GM23338 (cell line): ENCODE measurements around the gene DTX4.

Source experiments
- CREB1 ChIP-seq: fragments of 250-450 bp; sonication (Bioruptor Pico); IDR thresholded peaks from 2 replicates; pipeline ENCODE4 v1.5.0; 2020; ENCODE audit warnings: low read depth, mild to moderate bottlenecking, moderate library complexity
- CTCF ChIP-seq, 2 experiments: fragments of 200-600 bp in 1 of 2; sonication (generic) in 1 of 2; conservative IDR thresholded peaks; 2 replicates each; pipeline versions ENCODE4 v1.5.1 to v1.6.1; 2016 to 2017; ENCODE audit warnings: antibody characterized with exemption in 2 of 2, low read depth in 2 of 2, mild to moderate bottlenecking in 2 of 2, moderate library complexity in 1 of 2
- ETS1 ChIP-seq: IDR thresholded peaks from 2 replicates; pipeline ENCODE4 v1.6.1; 2016; ENCODE audit warnings: antibody characterized with exemption
- EZH2 ChIP-seq: fragments of 200-600 bp; sonication (generic); IDR thresholded peaks from one replicate; pipeline ENCODE4 v1.8.0; 2017; ENCODE audit warnings: antibody characterized with exemption, mild to moderate bottlenecking, low read depth; ENCODE audit not compliant: unreplicated experiment
- EZH2phosphoT487 ChIP-seq: fragments of 200-600 bp; sonication (generic); IDR thresholded peaks from one replicate; pipeline ENCODE4 v1.8.1; 2018; ENCODE audit warnings: antibody characterized with exemption; ENCODE audit not compliant: unreplicated experiment
- JUNB ChIP-seq: IDR thresholded peaks from one replicate; pipeline ENCODE4 v1.6.1; 2016; ENCODE audit warnings: antibody characterized with exemption; ENCODE audit not compliant: unreplicated experiment
- NANOG ChIP-seq: IDR thresholded peaks from 2 replicates; pipeline ENCODE4 v1.6.1; 2016; ENCODE audit warnings: antibody characterized with exemption, borderline replicate concordance
- POLR2AphosphoS5 ChIP-seq: IDR thresholded peaks from 2 replicates; pipeline ENCODE4 v1.6.1; 2016; ENCODE audit warnings: antibody characterized with exemption, low read depth
- STAT1 ChIP-seq: IDR thresholded peaks from one replicate; pipeline ENCODE4 v1.6.1; 2016; ENCODE audit warnings: antibody characterized with exemption; ENCODE audit not compliant: unreplicated experiment
- ZNF114 ChIP-seq: fragments of 250-450 bp; sonication (Bioruptor Pico); IDR thresholded peaks from 2 replicates; pipeline ENCODE4 v1.5.0; 2020; ENCODE audit warnings: mild to moderate bottlenecking, moderate library complexity
- ZNF331 ChIP-seq: fragments of 250-450 bp; sonication (Bioruptor Pico); IDR thresholded peaks from 2 replicates; pipeline ENCODE4 v1.5.0; 2020; ENCODE audit warnings: low read depth, mild to moderate bottlenecking, moderate library complexity
- ZNF462 ChIP-seq: fragments of 250-450 bp; sonication (Bioruptor Pico); IDR thresholded peaks from 2 replicates; pipeline ENCODE4 v1.5.0; 2020; ENCODE audit warnings: mild to moderate bottlenecking, moderate library complexity
- TF ChIP-seq, protein P1 (sequence below): IDR thresholded peaks from one replicate; pipeline ENCODE4 v1.6.1; 2018; ENCODE audit warnings: antibody characterized with exemption; ENCODE audit not compliant: unreplicated experiment

GRCh38 chr11:59226396-59226795, 54.5 kb downstream of the DTX4 start:
- TF ChIP-seq CTCF (conservative IDR thresholded peaks at IDR 0.05; ENCODE audit: low read depth in 2 of 2) (no peak), POLR2AphosphoS5 (no peak), NANOG (no peak), EZH2 (no peak), EZH2phosphoT487 (no peak), CREB1 (no peak), ZNF331 (CRISPR knock-in tag) (no peak), ETS1 (no peak), JUNB (no peak), ZNF114 (CRISPR knock-in tag) (no peak), STAT1 (no peak), ZNF462 (CRISPR knock-in tag) (no peak)
- TF ChIP-seq, protein P1, sequence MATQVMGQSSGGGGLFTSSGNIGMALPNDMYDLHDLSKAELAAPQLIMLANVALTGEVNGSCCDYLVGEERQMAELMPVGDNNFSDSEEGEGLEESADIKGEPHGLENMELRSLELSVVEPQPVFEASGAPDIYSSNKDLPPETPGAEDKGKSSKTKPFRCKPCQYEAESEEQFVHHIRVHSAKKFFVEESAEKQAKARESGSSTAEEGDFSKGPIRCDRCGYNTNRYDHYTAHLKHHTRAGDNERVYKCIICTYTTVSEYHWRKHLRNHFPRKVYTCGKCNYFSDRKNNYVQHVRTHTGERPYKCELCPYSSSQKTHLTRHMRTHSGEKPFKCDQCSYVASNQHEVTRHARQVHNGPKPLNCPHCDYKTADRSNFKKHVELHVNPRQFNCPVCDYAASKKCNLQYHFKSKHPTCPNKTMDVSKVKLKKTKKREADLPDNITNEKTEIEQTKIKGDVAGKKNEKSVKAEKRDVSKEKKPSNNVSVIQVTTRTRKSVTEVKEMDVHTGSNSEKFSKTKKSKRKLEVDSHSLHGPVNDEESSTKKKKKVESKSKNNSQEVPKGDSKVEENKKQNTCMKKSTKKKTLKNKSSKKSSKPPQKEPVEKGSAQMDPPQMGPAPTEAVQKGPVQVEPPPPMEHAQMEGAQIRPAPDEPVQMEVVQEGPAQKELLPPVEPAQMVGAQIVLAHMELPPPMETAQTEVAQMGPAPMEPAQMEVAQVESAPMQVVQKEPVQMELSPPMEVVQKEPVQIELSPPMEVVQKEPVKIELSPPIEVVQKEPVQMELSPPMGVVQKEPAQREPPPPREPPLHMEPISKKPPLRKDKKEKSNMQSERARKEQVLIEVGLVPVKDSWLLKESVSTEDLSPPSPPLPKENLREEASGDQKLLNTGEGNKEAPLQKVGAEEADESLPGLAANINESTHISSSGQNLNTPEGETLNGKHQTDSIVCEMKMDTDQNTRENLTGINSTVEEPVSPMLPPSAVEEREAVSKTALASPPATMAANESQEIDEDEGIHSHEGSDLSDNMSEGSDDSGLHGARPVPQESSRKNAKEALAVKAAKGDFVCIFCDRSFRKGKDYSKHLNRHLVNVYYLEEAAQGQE, result no peak
